ENCODE data around the gene LRRK2.
A peak's percentile ranks its signal among the peaks of the same experiment; 100 is the strongest.

The LRRK2 gene

GRCh38 chr12:40225337-40225983 is 663 bp downstream of the LRRK2 start:
- Histone ChIP-seq H3K36me3 (ENCODE audit: control insufficient read depth, insufficient read depth, low read length) (no peaks in the 10 kb centered on the region), H3K27me3 (replicated peaks; ENCODE audit: control insufficient read depth, insufficient read depth, low read length) (no peaks in the 10 kb centered on the region), H3K4me3 (replicated peaks; ENCODE audit: low read depth, low read length) (peak overlapping the region; percentile 69)
- TF ChIP-seq CTCF (IDR thresholded peaks at IDR 0.05; ENCODE audit: insufficient read depth, low read length, poor library complexity, severe bottlenecking) = no peak
- DNase-seq (ENCODE audit: extremely low read depth, insufficient read length) = no peak

GRCh38 chr12:40225984-40226602 is 1.3 kb downstream of the LRRK2 start:
- Histone ChIP-seq H3K36me3 (ENCODE audit: control insufficient read depth, insufficient read depth, low read length) (no peaks in the 10 kb centered on the region), H3K27me3 (replicated peaks; ENCODE audit: control insufficient read depth, insufficient read depth, low read length) (no peaks in the 10 kb centered on the region), H3K4me3 (replicated peaks; ENCODE audit: low read depth, low read length) (peak overlapping the region; percentile 69)
- peak; percentile 42 for DNase-seq (ENCODE audit: extremely low read depth, insufficient read length)
- no peak for TF ChIP-seq CTCF (IDR thresholded peaks at IDR 0.05; ENCODE audit: insufficient read depth, low read length, poor library complexity, severe bottlenecking)

- H3K36me3 ChIP-seq (ENCODE audit: control insufficient read depth, insufficient read depth, low read length) = no peaks in the 10 kb centered on the region
- no peaks in the 10 kb centered on the region for H3K27me3 ChIP-seq (replicated peaks; ENCODE audit: control insufficient read depth, insufficient read depth, low read length)
- H3K4me3 ChIP-seq (replicated peaks; ENCODE audit: low read depth, low read length) = peak overlapping the region; percentile 52
- DNase-seq (ENCODE audit: extremely low read depth, insufficient read length) = no peak
- TF ChIP-seq CTCF (IDR thresholded peaks at IDR 0.05; ENCODE audit: insufficient read depth, low read length, poor library complexity, severe bottlenecking) = no peak
Observed at GRCh38 chr12:40226705-40227104, 1.9 kb downstream of the LRRK2 start.

GRCh38 chr12:40227447-40227846 is 2.6 kb downstream of the LRRK2 start:
- H3K36me3 ChIP-seq (ENCODE audit: control insufficient read depth, insufficient read depth, low read length) = no peaks in the 10 kb centered on the region
- no peak for DNase-seq (ENCODE audit: extremely low read depth, insufficient read length)
- TF ChIP-seq CTCF (IDR thresholded peaks at IDR 0.05; ENCODE audit: insufficient read depth, low read length, poor library complexity, severe bottlenecking) = no peak
- no peaks in the 10 kb centered on the region for H3K27me3 ChIP-seq (replicated peaks; ENCODE audit: control insufficient read depth, insufficient read depth, low read length)
- H3K4me3 ChIP-seq (replicated peaks; ENCODE audit: low read depth, low read length) = no peak overlapping the region

- Histone ChIP-seq H3K27me3 (replicated peaks; ENCODE audit: control insufficient read depth, insufficient read depth, low read length) (no peaks in the 10 kb centered on the region), H3K4me3 (replicated peaks; ENCODE audit: low read depth, low read length) (no peak overlapping the region; the same call in 1 of the 2 replicates), H3K36me3 (ENCODE audit: control insufficient read depth, insufficient read depth, low read length) (no peaks in the 10 kb centered on the region)
- DNase-seq (ENCODE audit: extremely low read depth, insufficient read length) = no peak
- TF ChIP-seq CTCF (IDR thresholded peaks at IDR 0.05; ENCODE audit: insufficient read depth, low read length, poor library complexity, severe bottlenecking) = no peak
Observed at GRCh38 chr12:40228727-40229126, 3.9 kb downstream of the LRRK2 start.
